ENCODE data around the gene GAB4.

GAB4 gene

GRCh38 chr22:16975155-16975885 is 32.7 kb downstream of the GAB4 start:
- DNase-seq: no peak

DNA sequence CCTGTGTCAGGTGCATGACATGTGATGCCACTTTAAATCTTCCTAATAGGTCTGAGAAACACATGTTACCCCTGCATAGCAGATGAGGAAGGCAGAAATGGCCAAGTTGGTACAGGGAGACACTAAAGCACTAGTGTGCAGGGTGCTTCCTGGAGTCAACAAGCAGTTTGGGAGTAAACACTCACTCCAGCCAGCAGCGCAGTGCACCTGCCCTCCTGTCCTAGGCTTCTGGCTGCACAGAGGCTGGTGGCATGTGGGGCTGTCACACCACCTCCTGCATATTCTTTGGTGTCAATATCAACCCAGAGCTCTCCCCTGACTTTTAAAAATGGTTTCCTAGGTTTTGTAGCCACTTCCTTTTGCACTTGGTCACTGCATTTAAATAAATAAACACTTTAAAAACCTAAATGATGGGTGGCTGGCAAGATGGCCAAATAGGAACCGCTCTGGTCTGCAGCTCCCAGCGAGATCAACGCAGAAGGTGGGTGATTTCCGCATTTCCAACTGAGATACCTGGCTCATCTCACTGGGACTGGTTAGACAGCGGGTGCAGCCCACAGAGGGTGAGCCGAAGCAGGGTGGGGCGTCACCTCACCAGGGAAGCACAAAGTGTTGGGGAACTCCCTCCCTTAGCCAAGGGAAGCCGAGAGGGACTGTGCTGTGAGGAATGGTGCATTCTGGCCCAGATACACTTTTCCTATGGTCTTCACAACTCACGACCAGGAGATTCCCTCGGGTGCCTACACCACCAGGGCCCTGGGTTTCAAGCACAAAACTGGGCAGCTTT is 33.5 kb downstream of the GAB4 start:
- no peak for DNase-seq

DNA sequence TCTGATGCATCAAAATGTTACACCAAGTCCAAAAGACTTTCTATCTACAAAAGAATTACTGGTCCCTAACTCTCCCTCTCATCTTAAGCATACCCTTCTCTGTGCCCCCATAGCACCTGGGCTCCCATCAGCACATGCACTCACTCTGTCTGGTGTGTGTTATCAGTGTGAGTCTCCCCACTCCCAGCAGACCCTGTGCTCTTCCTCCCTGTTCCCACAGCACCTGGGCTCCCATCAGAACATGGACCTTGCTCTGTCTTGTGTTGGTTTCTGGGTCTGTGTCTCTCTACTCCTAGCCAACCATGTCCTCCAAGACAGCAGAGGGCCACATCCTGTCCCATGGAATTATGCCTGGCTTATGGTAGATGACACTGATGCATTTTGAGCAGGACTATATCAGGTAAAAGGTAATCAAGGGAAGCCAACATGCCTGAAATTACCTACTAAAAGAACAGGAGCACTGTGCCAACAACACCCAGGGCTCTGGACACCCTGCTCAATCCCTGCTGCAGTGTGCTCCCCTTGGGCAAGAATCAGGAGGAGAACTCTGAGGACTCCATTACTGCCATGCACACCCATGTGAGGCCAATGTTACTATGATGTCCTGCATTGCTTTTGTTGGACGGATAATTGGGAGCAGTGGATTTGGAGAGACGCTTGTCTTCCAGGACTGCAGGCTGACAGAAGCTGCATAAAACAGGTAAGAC is 34.3 kb downstream of the GAB4 start:
- no peak for DNase-seq

DNA sequence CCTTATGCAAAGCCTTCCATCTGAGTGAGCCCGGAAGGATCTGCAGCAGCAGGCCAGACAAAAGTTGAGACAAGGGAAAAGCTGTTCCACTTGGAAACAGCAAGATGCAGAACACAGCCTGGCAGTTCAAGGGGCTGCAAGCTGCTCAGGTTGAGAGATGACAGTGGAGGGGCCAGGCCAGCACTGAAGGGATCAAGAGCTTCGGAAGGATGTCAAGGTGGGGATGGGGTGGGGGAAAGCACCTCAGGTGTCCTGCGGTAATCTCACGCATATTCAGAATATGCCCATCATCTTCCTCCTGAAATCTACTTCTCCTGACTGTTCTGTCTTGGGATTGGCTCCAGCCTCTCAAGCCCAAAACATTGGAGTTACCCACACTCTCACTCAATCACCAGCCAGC is 35.7 kb downstream of the GAB4 start:
- DNase-seq: no peak

GRCh38 chr22:16970446-16970845 is 37.6 kb downstream of the GAB4 start:
- no peak for DNase-seq

GRCh38 chr22:16969508-16970327 is 38.3 kb downstream of the GAB4 start:
- DNase-seq: no peak

- no peak for DNase-seq
Observed at GRCh38 chr22:16968218-16968595, 39.8 kb downstream of the GAB4 start.

DNA sequence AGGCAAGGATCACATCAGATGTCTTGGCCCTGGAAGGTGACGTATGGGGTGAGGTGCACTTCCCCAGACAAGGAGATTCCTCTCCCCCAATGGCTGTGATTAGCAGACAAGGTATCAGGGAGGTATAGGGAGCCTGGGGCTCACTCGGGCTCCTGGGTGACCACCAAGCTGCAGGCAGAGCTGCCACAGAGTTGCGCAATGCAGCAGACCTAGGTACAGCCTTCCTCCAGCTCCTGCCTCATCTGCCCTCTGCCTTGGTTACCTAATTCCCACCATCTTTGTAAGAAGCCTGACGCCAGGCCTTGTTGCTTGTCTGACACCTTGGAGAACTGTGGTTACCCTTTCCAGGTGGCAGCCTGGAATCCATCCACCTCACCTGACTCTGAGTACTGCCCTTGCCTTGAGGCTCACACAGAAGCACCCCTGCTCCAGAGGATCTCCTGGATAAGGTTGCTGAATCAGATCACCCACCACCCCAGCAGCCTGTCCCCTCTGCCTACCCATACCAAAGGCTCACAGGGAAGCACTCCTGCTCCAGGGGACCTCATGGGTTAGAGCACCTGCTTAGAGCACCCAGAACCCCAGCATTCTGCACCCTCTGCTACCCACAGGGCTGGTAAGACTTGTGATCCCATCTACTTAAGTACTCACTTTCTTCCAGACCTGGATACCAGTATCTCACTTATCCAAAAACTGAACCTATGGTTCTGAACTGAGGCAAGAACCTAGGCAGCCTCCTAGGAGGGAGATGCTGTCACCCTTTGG is 40.4 kb downstream of the GAB4 start:
- no peak for DNase-seq

DNA sequence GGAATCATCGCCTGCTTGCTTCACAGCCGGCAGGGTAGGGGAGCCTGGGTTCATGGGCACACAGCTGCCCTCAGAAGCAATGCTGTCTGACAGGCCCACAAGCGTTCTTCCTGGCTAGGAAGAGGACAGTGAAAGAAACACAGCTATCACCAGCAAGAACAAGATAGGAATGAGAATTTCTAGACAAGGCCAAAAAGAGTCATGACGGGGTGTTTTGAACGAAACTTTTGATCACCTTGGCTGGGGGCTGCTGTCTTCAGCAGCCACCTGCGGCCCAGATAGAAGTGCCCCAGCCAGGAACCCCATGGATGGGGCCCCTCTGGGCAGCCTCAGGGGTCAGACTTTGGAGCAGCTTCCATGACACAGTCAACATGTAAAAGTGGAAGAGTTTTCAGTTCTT is 41.8 kb downstream of the GAB4 start:
- DNase-seq: no peak

DNA sequence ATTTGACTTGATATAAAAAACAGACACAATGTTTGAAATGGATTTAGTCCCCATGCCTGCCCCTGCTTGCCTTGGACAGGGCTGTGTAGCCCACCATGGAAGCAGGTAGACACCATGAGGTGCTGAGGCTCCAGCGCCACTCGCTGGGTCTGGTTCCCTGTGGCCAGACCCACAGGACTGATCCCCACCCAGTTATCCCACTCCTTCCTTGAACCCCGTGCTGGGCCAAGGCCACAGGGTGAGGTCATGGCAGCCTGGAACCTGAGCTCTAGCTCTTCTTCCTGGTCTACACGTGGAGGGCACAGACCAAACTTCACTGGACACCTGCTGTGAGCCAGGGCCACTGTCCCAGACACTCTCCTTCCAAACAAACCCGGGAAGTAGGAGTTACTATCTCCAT is 42.5 kb downstream of the GAB4 start:
- no peak for DNase-seq

- DNase-seq: no peak
Observed at GRCh38 chr22:16965083-16965482, 42.9 kb downstream of the GAB4 start.

DNA sequence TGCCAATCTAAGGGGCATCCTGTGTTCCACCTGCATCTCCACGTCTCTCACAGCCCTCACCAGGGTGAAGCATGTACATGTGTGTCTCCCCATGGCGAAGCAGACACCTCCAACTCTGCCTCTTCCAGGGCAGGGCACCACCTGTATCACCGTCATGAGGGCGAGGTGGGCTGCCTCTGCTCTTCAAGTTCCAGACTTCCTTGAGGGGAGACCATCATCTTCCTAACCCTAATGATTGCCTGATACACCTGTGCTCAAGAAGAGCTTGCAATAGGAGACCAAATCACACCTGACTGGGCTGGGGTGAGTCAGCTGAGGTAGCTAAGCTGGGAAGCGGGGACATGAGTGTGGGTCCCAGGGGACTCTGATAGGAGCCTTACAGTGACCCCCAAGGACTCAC is 43.7 kb downstream of the GAB4 start:
- DNase-seq: no peak

DNA sequence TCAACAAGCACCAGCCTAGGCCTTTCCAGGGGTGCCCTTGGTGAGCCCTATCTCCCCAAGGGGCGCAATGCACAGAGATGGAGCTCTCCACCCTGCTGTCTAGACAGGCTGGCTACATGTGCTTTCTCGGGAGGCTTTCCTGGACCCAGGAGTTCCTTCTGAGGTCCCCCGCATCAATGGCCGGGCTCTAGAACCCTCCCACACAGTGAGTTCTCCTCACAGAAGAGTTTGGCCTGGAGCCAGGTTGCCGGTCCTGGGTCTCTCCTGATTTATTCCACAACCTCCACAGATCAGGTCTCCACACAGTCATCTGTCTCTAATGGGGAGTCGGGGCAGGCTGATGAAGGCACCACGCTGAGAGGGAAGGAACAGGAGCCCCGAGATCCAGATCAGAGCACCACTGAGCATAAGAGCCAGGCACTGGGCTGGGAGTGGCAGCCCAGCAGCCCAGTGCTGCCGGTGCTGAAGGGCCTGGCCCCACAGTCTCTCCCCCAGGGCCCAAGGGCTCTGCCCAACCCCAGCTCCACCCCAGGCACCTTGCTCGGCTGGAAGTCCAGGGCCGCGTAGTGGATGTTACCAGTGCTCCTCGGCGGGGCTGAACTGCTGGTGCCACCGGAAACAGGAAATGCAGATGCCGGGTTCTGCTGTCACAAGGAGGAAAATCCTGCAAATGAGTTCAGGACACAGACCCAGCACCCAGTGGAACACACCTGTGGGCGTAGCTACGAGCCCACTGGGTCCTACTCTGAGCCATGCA is 44.7 kb downstream of the GAB4 start:
- DNase-seq: no peak

DNA sequence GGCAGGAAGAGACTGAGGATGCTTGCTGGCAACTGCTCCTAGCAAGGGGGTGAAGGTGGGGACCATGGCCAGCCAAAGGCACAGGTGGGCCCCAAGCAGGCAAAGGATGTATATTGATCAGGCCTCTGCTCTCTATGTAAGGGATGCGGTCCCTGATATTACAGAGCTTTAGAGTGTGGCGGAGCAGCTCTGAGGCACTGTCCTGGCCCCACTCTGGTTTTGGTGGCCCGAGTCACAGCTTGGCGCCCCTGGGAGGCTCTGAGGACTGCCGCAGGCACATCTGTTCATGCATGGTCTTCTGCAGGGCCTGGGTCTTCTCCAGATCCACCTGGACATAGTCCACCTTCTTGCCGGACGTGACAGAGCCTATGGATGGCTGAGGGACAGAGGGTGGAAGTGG is 45.5 kb downstream of the GAB4 start:
- no peak for DNase-seq

DNA sequence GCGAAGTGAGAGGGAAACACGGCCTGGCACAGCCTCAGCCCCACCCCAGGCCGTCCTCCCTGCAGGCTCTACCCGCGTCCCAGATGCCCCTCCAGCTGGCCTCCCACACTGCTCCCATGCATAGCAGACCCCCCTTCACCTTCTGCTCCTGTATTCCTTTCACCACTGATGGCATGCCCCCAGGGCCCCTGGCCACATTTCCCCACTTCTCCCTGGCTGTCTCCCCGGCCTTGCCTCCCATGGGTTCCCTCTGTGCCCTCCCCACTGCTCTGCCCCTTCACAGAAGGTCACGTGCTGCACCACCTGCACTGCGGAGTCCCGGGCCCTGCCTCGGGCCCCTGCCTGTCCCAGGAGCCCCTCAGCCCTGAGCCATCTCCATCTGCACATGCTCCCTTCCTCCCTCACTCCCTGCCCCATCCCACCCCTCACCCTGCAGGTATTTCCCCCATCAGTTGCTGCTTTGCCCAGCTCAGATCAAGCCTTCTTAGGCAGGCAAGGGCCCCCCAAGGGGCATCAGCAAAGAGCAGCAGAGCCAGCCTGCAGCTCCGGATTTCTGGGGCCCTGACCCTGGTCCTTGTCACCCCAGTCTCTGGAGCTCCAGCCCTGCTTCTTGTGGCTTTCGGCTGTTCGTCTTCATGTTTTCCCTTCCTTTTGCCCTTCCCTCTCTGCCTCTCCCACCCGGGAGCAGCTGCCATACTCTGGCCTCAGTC is 46.4 kb downstream of the GAB4 start:
- DNase-seq: no peak

DNA sequence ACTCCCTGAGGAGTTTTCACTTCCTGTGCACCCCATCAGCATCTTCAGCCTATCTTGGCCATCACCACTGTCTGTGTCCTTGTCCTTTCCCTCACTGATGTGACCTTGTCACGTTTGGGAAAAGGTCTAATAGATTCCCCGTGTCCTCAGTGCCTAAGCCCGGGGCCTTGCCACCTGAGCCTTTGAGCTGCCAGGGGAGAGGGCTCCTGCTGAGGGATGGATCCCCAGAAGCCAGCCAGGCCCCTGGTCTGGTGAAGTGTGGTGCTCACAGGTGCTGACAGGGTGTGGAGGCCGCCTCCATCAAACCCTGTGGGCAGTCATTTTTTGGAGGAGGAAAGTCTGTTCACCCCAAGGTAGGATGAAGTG is 47.2 kb downstream of the GAB4 start:
- no peak for DNase-seq

GRCh38 chr22:16960220-16960883 is 47.7 kb downstream of the GAB4 start:
- no peak for DNase-seq

- no peak for DNase-seq
Observed at GRCh38 chr22:16959345-16959930, 48.6 kb downstream of the GAB4 start.

DNA sequence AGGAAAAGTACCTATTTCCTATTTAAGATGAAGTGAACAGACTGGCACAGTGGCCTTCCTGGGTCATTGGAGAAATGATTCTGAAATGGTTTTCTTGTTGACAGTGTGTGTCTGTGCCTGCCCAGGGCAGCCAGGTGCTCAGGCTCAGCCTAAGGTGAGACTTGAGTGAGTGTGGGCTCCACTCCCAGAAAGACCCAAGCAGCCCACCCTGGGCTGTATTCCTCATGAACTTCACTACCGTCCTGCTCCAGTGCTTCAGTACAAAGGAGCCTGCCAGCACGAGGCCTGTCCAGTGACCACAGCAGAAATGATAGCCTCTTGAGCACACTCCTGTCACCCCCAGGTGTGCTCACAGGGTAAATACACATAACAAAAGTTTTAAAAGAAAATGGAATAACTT is 49.5 kb downstream of the GAB4 start:
- DNase-seq: no peak

- DNase-seq: no peak
Observed at GRCh38 chr22:16957781-16958180, 50.2 kb downstream of the GAB4 start.
